NT2/D1 (cell line): ENCODE data around the gene BMP6.

Source experiments
- SUZ12 ChIP-seq: IDR thresholded peaks from 2 replicates; pipeline ENCODE4 v1.6.1; 2011; ENCODE audit not compliant: insufficient read length, insufficient read depth; ENCODE audit errors: extremely low read depth
- YY1 ChIP-seq: IDR thresholded peaks from 2 replicates; pipeline ENCODE4 v1.6.1; 2011; ENCODE audit not compliant: insufficient read length, insufficient read depth
- ZNF274 ChIP-seq: IDR thresholded peaks from 2 replicates; pipeline ENCODE4 v1.6.1; 2011; ENCODE audit warnings: mild to moderate bottlenecking, low read depth, low read length

- TF ChIP-seq ZNF274 (no peak), YY1 (no peak), SUZ12 (no peak)
Observed at GRCh38 chr6:7737867-7738266, 12.0 kb downstream of the BMP6 start.
